DOHH2 (cell line): ENCODE data around the gene C3orf20.

Experiments used
- EZH2phosphoT487 ChIP-seq: fragments of 200-600 bp; sonication (generic); IDR thresholded peaks from 2 replicates; pipeline ENCODE4 v1.6.1; 2017; ENCODE audit warnings: borderline replicate concordance, mild to moderate bottlenecking, antibody characterized with exemption, low read length, moderate library complexity, mixed read lengths
- TF ChIP-seq, protein P1 (sequence below): fragments of 200-600 bp; sonication (generic); IDR thresholded peaks from one replicate; pipeline ENCODE4 v1.5.1; 2014; ENCODE audit warnings: antibody characterized with exemption, mild to moderate bottlenecking, low read depth, low read length; ENCODE audit not compliant: poor library complexity, severe bottlenecking

GRCh38 chr3:14660942-14661341, 14.0 kb upstream of the C3orf20 start:
- TF ChIP-seq, protein P1, sequence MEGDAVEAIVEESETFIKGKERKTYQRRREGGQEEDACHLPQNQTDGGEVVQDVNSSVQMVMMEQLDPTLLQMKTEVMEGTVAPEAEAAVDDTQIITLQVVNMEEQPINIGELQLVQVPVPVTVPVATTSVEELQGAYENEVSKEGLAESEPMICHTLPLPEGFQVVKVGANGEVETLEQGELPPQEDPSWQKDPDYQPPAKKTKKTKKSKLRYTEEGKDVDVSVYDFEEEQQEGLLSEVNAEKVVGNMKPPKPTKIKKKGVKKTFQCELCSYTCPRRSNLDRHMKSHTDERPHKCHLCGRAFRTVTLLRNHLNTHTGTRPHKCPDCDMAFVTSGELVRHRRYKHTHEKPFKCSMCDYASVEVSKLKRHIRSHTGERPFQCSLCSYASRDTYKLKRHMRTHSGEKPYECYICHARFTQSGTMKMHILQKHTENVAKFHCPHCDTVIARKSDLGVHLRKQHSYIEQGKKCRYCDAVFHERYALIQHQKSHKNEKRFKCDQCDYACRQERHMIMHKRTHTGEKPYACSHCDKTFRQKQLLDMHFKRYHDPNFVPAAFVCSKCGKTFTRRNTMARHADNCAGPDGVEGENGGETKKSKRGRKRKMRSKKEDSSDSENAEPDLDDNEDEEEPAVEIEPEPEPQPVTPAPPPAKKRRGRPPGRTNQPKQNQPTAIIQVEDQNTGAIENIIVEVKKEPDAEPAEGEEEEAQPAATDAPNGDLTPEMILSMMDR: no peak
- no peak for TF ChIP-seq EZH2phosphoT487
